ENCODE measurements around the gene KRTAP10-7.

DNA sequence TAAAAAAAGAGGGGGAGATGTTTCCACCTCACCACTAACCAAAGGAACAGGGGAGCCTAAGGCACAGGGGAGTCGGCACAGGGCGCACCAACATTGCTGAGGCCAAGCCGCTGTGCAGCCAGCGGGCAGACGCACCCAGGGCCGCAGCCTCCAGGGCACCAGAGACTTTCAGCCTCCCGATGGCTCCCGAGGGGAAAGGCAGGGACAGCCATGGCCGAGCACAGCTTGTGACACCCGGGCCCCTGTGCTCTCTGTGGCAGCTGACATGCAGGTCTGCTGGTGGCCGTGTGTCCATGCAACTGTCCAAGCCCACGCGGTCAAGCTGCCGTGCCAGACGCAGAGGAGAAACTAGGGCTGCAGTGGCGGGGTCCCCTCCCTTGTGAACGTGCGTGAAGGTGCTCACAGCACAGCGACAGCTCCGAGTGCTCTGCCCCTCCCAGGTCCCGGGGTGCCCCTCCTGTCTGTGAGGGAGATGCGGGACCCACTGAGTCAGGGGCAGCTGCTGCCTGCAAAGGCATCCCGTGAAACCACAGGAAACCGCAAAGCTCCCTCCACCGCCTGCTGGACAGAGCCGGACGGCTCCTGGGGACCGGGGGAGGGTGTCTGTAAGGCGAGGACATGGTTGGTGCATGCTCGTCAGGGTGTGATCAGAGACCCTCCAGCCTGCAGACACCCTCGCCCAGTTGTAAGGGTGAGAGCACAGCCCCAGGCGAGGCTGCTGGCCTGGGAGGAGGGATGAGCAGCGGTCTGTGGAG is 48.3 kb downstream of the KRTAP10-7 start:
- TF ChIP-seq, protein P1, sequence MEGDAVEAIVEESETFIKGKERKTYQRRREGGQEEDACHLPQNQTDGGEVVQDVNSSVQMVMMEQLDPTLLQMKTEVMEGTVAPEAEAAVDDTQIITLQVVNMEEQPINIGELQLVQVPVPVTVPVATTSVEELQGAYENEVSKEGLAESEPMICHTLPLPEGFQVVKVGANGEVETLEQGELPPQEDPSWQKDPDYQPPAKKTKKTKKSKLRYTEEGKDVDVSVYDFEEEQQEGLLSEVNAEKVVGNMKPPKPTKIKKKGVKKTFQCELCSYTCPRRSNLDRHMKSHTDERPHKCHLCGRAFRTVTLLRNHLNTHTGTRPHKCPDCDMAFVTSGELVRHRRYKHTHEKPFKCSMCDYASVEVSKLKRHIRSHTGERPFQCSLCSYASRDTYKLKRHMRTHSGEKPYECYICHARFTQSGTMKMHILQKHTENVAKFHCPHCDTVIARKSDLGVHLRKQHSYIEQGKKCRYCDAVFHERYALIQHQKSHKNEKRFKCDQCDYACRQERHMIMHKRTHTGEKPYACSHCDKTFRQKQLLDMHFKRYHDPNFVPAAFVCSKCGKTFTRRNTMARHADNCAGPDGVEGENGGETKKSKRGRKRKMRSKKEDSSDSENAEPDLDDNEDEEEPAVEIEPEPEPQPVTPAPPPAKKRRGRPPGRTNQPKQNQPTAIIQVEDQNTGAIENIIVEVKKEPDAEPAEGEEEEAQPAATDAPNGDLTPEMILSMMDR (IDR thresholded peaks at IDR 0.05) = no peak
- TF ChIP-seq POLR2AphosphoS5 (IDR thresholded peaks at IDR 0.05) = no peak
- TF ChIP-seq POLR2A (IDR thresholded peaks at IDR 0.05) = no peak
- no peak for TF ChIP-seq EP300 (IDR thresholded peaks at IDR 0.05)
